T-helper 2 cell (primary cell): ENCODE measurements around the gene CALML4.
"Not testable (repeated sequence)": the region's sequence is repeated elsewhere in the genome, so short reads cannot be mapped to it uniquely, and the experiment has no call there.

ENCODE experiments used
- DNase-seq, 5 experiments: peaks; one replicate each; pipeline versions ENCODE4 v3.0.0 to v3.0.0-alpha.2; 2012 to 2022
- total RNA-seq, 2 donors: gene quantifications; one replicate each; lab custom pipeline; 2026; lab: John Stamatoyannopoulos, UW

Gene CALML4
- 0 to 0.40 reads per million in 2 donors for total RNA-seq

GRCh38 chr15:68204776-68205557 is at the start of gene CALML4:
Gene CALML4 (minus strand): TSS chr15:68205332. CDS start chr15:68205247, 85 bp downstream.
- DNase-seq = no peak

GRCh38 chr15:68252925-68253534 is 47.9 kb upstream of the CALML4 start:
- peak in 2 of 5 experiments; percentile 14 to 58 for DNase-seq

- no peak for DNase-seq
Observed at GRCh38 chr15:68249058-68249713, 44.1 kb upstream of the CALML4 start.

GRCh38 chr15:68244235-68244634 is 39.1 kb upstream of the CALML4 start:
- DNase-seq = no peak

GRCh38 chr15:68241088-68241935 is 36.2 kb upstream of the CALML4 start:
- DNase-seq = no peak

- DNase-seq = no peak
Observed at GRCh38 chr15:68239025-68239424, 33.9 kb upstream of the CALML4 start.

GRCh38 chr15:68235022-68235421 is 29.9 kb upstream of the CALML4 start:
- DNase-seq = no peak

GRCh38 chr15:68234520-68234919 is 29.4 kb upstream of the CALML4 start:
- DNase-seq = not testable (repeated sequence)

GRCh38 chr15:68234060-68234459 is 28.9 kb upstream of the CALML4 start:
- DNase-seq = no peak

- no peak for DNase-seq
Observed at GRCh38 chr15:68232937-68233336, 27.8 kb upstream of the CALML4 start.

- DNase-seq = no peak
Observed at GRCh38 chr15:68232449-68232848, 27.3 kb upstream of the CALML4 start.

- DNase-seq = no peak
Observed at GRCh38 chr15:68231102-68231818, 26.1 kb upstream of the CALML4 start.

GRCh38 chr15:68230157-68231100 is 25.3 kb upstream of the CALML4 start:
- DNase-seq = no peak

GRCh38 chr15:68229386-68230156 is 24.4 kb upstream of the CALML4 start, which contains the start of gene CLN6:
Gene CLN6 (minus strand): TSS chr15:68229728. CDS start chr15:68229584, 144 bp downstream.
- peak; percentile 66 to 90 (median 72) for DNase-seq

GRCh38 chr15:68228971-68229385 is 23.8 kb upstream of the CALML4 start:
- DNase-seq = no peak

- DNase-seq = no peak
Observed at GRCh38 chr15:68228143-68228970, 23.2 kb upstream of the CALML4 start.

- DNase-seq = no peak
Observed at GRCh38 chr15:68227643-68228142, 22.6 kb upstream of the CALML4 start.

- DNase-seq = not testable (repeated sequence)
Observed at GRCh38 chr15:68225442-68225841, 20.3 kb upstream of the CALML4 start.
